GM19025 (cell line): ENCODE results near the gene UBL4A.

Experiments
- ATAC-seq: cut with Tn5 transposase; IDR thresholded peaks from one replicate; pipeline ENCODE4 v1.9.1; 2021; ENCODE audit warnings: mild to moderate bottlenecking, low read depth, moderate library complexity; ENCODE audit not compliant: unreplicated experiment

The UBL4A gene

DNA sequence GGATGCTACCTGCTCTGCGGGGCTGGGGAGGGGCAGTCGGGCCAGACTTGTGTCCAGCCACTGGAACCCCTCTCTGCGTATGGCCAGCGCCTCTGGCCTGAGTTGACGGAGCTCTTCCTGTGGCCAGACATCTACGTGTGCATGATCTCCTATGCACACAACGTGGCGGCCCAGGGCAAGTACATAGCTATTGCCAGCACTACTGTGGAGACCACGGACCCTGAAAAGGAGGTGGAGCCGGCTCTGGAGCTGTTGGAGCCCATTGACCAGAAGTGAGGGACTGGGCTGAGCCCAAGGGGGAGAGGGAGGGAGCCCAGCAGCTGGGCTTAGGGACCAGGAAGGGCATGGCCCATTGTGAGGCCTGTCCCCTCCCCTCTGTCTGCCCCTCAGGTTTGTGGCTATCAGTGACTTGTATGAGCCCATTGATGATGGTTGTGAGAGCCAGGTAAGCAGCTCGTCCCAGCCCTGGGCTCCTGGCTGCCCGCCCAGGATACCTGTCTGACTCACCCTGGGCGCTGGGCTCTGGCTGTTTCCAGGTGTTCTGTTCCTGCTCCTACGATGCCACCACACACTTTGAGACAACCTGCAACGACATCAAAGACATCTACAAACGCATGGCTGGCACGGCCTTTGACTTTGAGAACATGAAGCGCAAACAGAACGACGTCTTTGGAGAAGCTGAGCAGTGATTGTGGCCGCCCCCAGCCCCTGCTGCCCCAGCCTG, 44.3 kb downstream of the UBL4A start:
- ATAC-seq = no peak

DNA sequence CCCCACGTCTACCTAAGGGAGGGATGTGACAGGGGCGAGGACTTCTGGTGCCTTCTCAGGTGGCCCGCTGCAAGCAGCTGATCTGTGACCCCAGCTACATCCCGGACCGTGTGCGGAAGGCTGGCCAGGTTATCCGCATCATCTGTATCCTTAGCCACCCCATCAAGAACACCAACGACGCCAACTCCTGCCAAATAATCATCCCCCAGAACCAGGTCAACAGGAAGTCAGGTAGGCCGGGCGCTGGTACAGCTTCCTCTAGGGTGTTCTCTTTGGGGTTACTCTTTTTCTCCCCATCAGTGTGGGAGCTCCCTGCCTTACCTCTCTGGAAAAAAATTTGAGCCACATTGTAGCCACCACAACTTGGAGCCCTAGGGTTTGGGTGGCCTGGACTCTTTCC, 44.9 kb downstream of the UBL4A start:
- ATAC-seq = no peak

DNA sequence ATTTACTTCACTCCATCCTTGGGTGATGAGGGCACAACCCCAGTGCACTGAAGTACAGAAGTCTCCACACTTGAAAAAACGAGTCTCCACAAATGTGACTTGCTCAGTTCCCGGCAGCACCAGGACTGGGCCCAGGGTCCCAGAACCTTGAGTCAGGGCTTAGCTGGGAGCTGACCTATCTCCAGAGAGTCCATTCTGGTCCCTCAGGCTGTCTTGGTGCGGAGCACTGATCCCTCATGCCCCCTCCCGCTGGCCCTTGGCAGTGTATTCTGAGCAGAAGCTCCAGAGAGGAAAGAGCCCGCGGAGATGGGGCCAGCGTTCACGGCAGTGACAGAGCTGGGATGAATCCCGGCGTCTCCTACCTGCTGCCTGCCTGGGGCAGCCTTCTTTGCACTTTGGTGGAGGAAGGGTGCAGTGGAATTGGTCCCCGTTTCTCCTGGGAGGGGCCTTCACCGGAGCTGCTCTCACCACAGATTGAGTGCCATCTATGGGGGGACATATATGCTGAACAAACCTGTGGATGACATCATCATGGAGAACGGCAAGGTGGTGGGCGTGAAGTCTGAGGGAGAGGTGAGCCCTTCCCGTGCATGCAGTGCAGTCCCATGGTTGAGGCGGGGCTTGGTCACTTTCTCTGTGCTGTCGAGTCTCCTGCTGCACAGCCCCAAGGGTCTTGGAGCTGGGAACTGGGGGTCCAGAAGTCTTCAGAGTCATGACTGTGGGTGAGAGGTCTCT, 45.6 kb downstream of the UBL4A start:
- no peak for ATAC-seq

DNA sequence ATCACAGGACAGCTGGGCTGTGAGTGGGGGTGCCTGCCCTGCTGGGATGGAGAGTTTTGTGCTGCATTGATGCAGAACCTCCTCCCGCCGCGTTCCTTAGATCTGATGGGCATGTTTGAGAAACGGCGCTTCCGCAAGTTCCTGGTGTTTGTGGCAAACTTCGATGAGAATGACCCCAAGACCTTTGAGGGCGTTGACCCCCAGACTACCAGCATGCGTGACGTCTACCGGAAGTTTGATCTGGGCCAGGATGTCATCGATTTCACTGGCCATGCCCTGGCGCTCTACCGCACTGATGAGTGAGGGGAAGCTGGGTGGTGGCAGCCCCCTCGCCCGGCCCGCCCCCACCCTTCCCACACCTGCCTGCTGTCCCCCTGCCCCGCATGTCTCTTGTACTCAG, 46.6 kb downstream of the UBL4A start:
- ATAC-seq = no peak

DNA sequence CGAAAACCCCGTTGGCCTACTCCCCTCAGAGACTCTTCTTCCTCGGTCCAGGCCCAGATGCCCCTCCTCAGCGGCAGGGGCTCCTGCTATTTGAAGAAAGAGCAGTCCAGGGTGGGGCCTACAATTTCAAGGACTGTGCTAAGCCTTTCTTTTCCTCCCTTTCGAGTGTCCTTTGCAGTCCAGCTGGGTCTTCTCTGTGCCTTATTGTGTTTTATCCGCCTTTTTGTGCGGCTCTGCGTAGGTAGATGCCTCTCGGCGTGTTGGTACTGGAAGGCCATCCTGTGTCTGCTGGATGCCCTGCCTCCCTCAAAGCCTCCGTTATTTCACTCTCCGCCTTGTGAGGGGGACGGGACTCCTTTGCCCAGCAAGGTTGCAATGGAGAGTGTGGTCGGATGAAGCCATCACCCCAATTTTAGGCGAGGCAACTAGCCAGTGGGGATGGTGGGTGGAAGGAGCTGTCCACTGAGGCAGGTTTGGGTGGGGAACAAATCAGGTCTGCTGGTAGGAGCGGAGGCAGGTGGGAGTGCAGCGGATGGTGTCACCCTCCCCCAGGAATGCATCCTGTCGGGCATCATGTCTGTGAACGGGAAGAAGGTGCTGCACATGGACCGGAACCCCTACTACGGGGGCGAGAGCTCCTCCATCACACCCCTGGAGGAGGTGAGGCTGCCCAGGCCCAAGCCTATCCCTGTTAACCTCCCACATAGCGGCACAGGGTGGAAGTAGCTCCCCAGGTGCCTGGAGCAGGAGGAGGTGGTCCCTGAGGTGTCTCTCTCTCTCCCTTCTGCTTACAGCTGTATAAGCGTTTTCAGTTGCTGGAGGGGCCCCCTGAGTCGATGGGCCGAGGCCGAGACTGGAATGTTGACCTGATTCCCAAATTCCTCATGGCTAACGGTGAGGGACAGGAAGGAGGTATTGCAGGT, 48.2 kb downstream of the UBL4A start:
- no peak for ATAC-seq

DNA sequence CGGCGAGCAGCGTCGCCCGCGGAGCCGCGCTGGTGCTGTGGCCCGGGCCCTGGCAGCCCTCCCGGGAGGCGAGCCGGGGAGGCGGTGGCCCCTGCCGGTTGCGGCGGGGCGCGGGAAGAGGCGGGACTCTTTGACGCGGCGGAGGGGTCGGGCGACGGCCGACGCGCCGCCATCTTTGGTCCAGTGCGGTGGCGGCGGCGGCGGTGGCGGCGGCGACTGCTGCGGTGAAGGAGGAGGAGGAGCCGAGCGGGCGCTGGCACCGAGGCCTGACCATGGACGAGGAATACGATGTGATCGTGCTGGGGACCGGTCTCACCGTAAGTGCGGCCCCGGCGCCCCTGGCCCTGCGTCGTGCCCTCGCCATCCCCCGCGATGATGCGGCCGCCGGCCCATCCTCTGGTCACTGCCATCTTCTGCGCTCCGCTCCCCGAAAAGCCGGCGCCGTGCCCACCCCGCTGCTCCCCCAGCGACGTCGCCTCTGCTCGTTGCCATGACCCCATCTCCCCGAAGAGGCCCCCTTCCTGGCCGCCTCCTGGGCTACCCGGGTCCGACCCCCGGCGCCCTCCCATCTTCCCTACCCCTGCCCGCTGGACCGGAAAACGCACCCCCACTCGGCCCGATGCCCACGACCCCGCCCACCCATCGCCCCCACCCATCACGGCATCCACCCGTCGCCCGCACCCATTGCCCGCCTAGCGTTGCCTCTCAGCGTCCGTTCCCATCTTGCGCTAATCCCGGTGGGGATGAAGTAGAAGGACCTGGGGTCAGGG, 49.2 kb downstream of the UBL4A start, which contains the start of gene GDI1:
Gene GDI1 (plus strand): TSS at position 172 of the 770 bp plus-strand sequence. CDS start 101 bp downstream, at position 273.
- peak; percentile 48 for ATAC-seq

DNA sequence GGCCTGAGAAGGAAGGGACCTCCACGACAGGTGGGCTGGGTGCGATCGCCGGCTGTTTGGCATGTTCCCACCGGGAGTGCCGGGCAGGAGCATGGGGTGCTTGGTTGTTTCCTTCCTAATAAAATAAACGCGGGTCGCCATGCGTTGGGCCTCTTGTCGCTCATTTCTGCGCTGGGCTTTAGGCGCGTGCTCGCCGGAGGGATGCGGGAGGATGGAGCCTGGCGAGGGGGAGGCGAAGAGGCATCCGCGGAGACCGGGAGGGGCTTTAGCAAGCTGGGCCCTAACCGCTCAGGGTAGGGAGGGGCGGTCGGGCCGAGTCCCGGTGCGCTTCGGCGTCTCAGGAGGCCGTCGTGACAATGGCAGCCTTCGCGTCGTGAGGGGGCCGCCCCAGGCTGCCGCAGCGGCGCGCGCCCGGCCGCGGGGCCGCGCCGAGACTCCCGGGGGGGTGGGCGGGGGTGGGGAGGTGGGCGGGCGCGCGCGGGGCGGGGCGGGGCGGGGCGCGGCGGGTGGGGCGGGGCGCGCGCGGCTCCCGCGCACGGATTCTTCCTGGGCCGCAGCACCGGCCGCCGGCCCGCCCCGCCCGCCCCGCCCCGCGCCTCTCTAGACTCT, 49.9 kb downstream of the UBL4A start:
- peak; percentile 42 for ATAC-seq

DNA sequence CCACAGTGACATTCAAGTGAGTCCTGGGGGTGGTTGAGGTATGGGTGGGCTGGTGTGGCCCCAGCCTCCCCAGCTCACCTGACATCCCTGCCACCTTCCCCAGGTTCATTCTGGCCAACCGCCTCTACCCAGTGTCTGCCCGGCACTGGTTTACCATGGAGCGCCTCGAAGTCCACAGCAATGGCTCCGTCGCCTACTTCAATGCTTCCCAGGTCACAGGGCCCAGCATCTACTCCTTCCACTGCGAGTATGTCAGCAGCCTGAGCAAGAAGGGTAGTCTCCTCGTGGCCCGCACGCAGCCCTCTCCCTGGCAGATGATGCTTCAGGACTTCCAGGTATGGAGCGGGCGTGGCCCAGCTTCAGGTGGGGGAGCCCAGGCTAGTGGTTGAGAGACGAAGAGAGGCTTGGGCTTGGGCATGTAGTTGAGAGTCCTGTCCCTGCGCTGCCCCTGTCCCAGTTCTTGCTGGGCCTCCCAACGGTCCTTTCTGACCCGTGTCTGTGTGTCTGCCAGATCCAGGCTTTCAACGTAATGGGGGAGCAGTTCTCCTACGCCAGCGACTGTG, 51.2 kb downstream of the UBL4A start:
- ATAC-seq = no peak

DNA sequence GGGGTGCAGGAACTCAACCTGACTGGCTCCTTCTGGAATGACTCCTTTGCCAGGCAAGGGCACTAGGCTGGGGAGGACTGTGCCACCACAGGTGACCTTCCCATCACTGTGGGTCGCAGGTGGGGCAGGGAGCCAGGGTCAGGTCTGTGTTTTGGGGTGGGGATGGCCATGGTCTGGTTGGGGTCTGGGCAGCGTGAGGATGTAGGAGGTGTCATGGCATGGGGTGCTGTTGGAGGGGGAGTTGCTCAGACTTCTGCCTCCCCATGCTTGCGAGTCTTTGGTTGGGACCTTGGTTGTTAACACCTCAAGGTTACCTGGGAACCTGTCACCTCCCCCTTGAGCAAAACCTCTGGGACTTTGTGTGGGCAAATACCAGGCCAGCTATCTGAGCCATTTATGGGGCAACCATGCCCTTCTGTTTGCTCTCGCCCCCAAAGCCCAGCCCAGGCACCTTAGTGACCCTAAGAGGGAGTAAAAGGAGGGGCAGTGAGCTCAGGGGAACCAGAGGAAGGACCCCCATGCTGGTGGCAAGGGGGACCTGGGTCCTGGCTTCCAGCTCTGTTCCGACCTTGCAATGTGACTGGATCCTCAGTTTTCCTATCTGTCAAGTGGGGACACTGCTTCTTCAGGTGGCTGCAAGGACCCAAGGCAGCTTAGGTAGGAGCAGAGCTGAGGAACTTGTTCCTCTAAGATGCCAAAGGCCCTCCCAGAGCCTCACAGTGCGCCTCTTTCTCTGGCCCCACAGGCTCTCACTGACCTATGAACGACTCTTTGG, 51.8 kb downstream of the UBL4A start:
- no peak for ATAC-seq
